Mammary epithelial cell (primary cell): Measurements from ENCODE around the gene TSGA10.

Experiments
- EZH2 ChIP-seq: IDR thresholded peaks from 2 replicates; pipeline ENCODE4 v1.6.1; 2012; ENCODE audit warnings: low read length, inconsistent platforms, borderline replicate concordance
- TF ChIP-seq, protein P1 (sequence below), 2 donors: IDR thresholded peaks in 1 of 2; conservative IDR thresholded peaks in 1 of 2; 2 replicates each; pipeline ENCODE4 v1.5.1; 2011 to 2012; ENCODE audit warnings: inconsistent platforms in 2 of 2, low read length in 2 of 2, mild to moderate bottlenecking in 2 of 2, control low read depth in 1 of 2, low read depth in 1 of 2; ENCODE audit not compliant: insufficient read depth in 1 of 2; ENCODE audit errors: extremely low read depth in 1 of 2

DNA sequence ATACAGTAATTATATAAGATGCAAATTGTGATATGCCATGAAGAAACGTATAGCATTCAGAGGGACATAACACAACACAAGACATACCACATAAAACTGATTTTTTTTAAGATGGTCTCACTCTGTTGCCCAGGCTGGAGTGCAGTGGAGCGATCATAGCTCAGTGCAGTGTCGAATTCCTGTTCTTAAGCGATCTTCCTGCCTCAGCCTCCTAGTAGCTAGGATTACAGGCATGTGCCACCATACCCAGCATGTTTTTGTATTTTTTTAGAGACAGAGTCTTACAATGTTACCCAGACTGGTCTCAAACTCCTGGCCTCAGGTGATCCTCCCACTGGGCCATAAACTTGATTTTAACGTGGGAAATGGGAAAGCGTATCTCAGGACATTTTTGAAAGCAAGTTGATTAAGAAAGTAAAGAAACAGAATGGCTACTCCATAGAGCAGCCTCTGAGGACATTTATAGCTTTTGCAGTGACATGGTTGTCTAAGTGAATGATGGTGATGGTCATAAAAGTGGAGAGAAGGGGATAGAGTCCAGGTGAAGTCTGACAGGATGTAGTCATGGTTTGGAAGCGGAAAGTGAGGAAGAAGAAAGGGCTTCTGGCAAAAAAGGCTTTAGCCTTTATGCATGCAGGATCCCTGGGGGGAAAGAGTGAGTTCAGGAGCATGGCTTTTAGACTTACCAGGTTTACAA is 2.4 kb downstream of the TSGA10 start:
- TF ChIP-seq, protein P1, sequence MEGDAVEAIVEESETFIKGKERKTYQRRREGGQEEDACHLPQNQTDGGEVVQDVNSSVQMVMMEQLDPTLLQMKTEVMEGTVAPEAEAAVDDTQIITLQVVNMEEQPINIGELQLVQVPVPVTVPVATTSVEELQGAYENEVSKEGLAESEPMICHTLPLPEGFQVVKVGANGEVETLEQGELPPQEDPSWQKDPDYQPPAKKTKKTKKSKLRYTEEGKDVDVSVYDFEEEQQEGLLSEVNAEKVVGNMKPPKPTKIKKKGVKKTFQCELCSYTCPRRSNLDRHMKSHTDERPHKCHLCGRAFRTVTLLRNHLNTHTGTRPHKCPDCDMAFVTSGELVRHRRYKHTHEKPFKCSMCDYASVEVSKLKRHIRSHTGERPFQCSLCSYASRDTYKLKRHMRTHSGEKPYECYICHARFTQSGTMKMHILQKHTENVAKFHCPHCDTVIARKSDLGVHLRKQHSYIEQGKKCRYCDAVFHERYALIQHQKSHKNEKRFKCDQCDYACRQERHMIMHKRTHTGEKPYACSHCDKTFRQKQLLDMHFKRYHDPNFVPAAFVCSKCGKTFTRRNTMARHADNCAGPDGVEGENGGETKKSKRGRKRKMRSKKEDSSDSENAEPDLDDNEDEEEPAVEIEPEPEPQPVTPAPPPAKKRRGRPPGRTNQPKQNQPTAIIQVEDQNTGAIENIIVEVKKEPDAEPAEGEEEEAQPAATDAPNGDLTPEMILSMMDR (conservative IDR thresholded peaks at IDR 0.05 in 1 of 2, IDR thresholded peaks at IDR 0.05 in 1 of 2; ENCODE audit: extremely low read depth in 1 of 2, insufficient read depth in 1 of 2, low read depth in 1 of 2, low read length in 2 of 2) = no peak
- no peak for TF ChIP-seq EZH2
